Measurements from ENCODE around the gene AURKAIP1.

Gene AURKAIP1

GRCh38 chr1:1395166-1395565, 20.2 kb upstream of the AURKAIP1 start:
- Histone ChIP-seq H3K27me3 (replicated peaks; ENCODE audit: control insufficient read depth, insufficient read depth, low read length) (no peaks in the 10 kb centered on the region), H3K4me3 (replicated peaks; ENCODE audit: low read depth, low read length) (no peak overlapping the region), H3K36me3 (ENCODE audit: control insufficient read depth, insufficient read depth, low read length) (peaks cover 35% of the 10 kb centered on the region)
- no peak for TF ChIP-seq CTCF (IDR thresholded peaks at IDR 0.05; ENCODE audit: insufficient read depth, low read length, poor library complexity, severe bottlenecking)
- no peak for DNase-seq (ENCODE audit: extremely low read depth, insufficient read length)

GRCh38 chr1:1394116-1394515, 19.1 kb upstream of the AURKAIP1 start:
- no peak for DNase-seq (ENCODE audit: extremely low read depth, insufficient read length)
- TF ChIP-seq CTCF (IDR thresholded peaks at IDR 0.05; ENCODE audit: insufficient read depth, low read length, poor library complexity, severe bottlenecking) = no peak
- peaks cover 42% of the 10 kb centered on the region for H3K36me3 ChIP-seq (ENCODE audit: control insufficient read depth, insufficient read depth, low read length)
- no peaks in the 10 kb centered on the region for H3K27me3 ChIP-seq (replicated peaks; ENCODE audit: control insufficient read depth, insufficient read depth, low read length)
- H3K4me3 ChIP-seq (replicated peaks; ENCODE audit: low read depth, low read length) = no peak overlapping the region

- Histone ChIP-seq H3K27me3 (replicated peaks; ENCODE audit: control insufficient read depth, insufficient read depth, low read length) (no peaks in the 10 kb centered on the region), H3K36me3 (ENCODE audit: control insufficient read depth, insufficient read depth, low read length) (peaks cover 42% of the 10 kb centered on the region), H3K4me3 (replicated peaks; ENCODE audit: low read depth, low read length) (no peak overlapping the region)
- DNase-seq (ENCODE audit: extremely low read depth, insufficient read length) = no peak
- no peak for TF ChIP-seq CTCF (IDR thresholded peaks at IDR 0.05; ENCODE audit: insufficient read depth, low read length, poor library complexity, severe bottlenecking)
These were observed 18.4 kb upstream of the AURKAIP1 start for GRCh38 chr1:1393428-1393827.

- Histone ChIP-seq H3K27me3 (replicated peaks; ENCODE audit: control insufficient read depth, insufficient read depth, low read length) (no peaks in the 10 kb centered on the region), H3K36me3 (ENCODE audit: control insufficient read depth, insufficient read depth, low read length) (peaks cover 45% of the 10 kb centered on the region), H3K4me3 (replicated peaks; ENCODE audit: low read depth, low read length) (no peak overlapping the region)
- no peak for DNase-seq (ENCODE audit: extremely low read depth, insufficient read length)
- TF ChIP-seq CTCF (IDR thresholded peaks at IDR 0.05; ENCODE audit: insufficient read depth, low read length, poor library complexity, severe bottlenecking) = no peak
These were observed 18.0 kb upstream of the AURKAIP1 start for GRCh38 chr1:1393014-1393413.

- Histone ChIP-seq H3K4me3 (replicated peaks; ENCODE audit: low read depth, low read length) (no peak overlapping the region), H3K36me3 (ENCODE audit: control insufficient read depth, insufficient read depth, low read length) (peaks cover 57% of the 10 kb centered on the region), H3K27me3 (replicated peaks; ENCODE audit: control insufficient read depth, insufficient read depth, low read length) (no peaks in the 10 kb centered on the region)
- TF ChIP-seq CTCF (IDR thresholded peaks at IDR 0.05; ENCODE audit: insufficient read depth, low read length, poor library complexity, severe bottlenecking) = no peak
- no peak for DNase-seq (ENCODE audit: extremely low read depth, insufficient read length)
These were observed 16.2 kb upstream of the AURKAIP1 start for GRCh38 chr1:1391225-1391624.

GRCh38 chr1:1390675-1391074, 15.7 kb upstream of the AURKAIP1 start:
- H3K36me3 ChIP-seq (ENCODE audit: control insufficient read depth, insufficient read depth, low read length) = peaks cover 56% of the 10 kb centered on the region
- H3K4me3 ChIP-seq (replicated peaks; ENCODE audit: low read depth, low read length) = no peak overlapping the region
- no peaks in the 10 kb centered on the region for H3K27me3 ChIP-seq (replicated peaks; ENCODE audit: control insufficient read depth, insufficient read depth, low read length)
- no peak for DNase-seq (ENCODE audit: extremely low read depth, insufficient read length)
- TF ChIP-seq CTCF (IDR thresholded peaks at IDR 0.05; ENCODE audit: insufficient read depth, low read length, poor library complexity, severe bottlenecking) = no peak

All from GM06990 (cell line).